HepG2 (cell line): ENCODE results near the gene ELOVL5. TPM values are rescaled to one million over a fixed set of nuclear protein-coding genes. Genes with fewer than 3 reads are reported as not detected.

ENCODE experiments used
- ATRX ChIP-seq: sonication (generic); formaldehyde crosslinking; IDR thresholded peaks from 2 replicates; pipeline ENCODE4 v1.4.0; 2020; ENCODE audit warnings: missing genetic modification reagents, borderline replicate concordance
- CBX2 ChIP-seq, 2 experiments: fragments of 200-600 bp in 1 of 2; sonication (generic); formaldehyde crosslinking in 1 of 2; IDR thresholded peaks; 2 replicates each; pipeline versions ENCODE4 v1.7.0 to v1.8.1; 2018 to 2022; ENCODE audit warnings: low read depth in 2 of 2, low read length in 1 of 2, mild to moderate bottlenecking in 1 of 2, missing genetic modification reagents in 1 of 2
- CREM ChIP-seq, 2 experiments: sonication (generic) in 1 of 2; formaldehyde crosslinking in 1 of 2; IDR thresholded peaks; 2 replicates each; pipeline versions ENCODE4 v1.4.0 to v1.6.1; 2016 to 2020; ENCODE audit warnings: antibody characterized with exemption in 1 of 2, mild to moderate bottlenecking in 1 of 2, missing genetic modification reagents in 1 of 2
- FIP1L1 ChIP-seq: fragments of 200-400 bp; formaldehyde crosslinking; IDR thresholded peaks from 2 replicates; pipeline ENCODE4 v1.6.1; 2018; ENCODE audit warnings: low read depth, mild to moderate bottlenecking, low read length, moderate library complexity, borderline replicate concordance; ENCODE audit not compliant: insufficient read depth
- HNRNPLL ChIP-seq: fragments of 200-400 bp; formaldehyde crosslinking; IDR thresholded peaks from 2 replicates; pipeline ENCODE4 v1.6.1; 2017; ENCODE audit warnings: mild to moderate bottlenecking, low read depth, low read length; ENCODE audit not compliant: poor library complexity, severe bottlenecking
- KAT7 ChIP-seq: IDR thresholded peaks from 2 replicates; pipeline ENCODE4 v1.6.1; 2018; ENCODE audit warnings: borderline replicate concordance, missing compliant biosample characterization
- NFAT5 ChIP-seq: sonication (generic); formaldehyde crosslinking; IDR thresholded peaks from 2 replicates; pipeline ENCODE4 v1.4.0; 2020; ENCODE audit warnings: missing genetic modification reagents
- PPARG ChIP-seq: conservative IDR thresholded peaks from 2 replicates; pipeline ENCODE4 v1.6.1; 2016; ENCODE audit warnings: missing biosample characterization, missing genetic modification reagents
- SAFB2 ChIP-seq: sonication (generic); formaldehyde crosslinking; IDR thresholded peaks from 2 replicates; pipeline ENCODE4 v1.5.1; 2020; ENCODE audit warnings: missing genetic modification reagents, low read depth, mild to moderate bottlenecking, borderline replicate concordance
- SIX1 ChIP-seq: sonication (generic); formaldehyde crosslinking; IDR thresholded peaks from 2 replicates; pipeline ENCODE4 v1.4.0; 2020; ENCODE audit warnings: missing genetic modification reagents, borderline replicate concordance
- YEATS2 ChIP-seq: sonication (generic); formaldehyde crosslinking; IDR thresholded peaks from 2 replicates; pipeline ENCODE4 v1.4.0; 2020; ENCODE audit warnings: missing genetic modification reagents, borderline replicate concordance
- ZMYM4 ChIP-seq: sonication (generic); formaldehyde crosslinking; IDR thresholded peaks from 2 replicates; pipeline ENCODE4 v1.8.1; 2023; ENCODE audit warnings: mild to moderate bottlenecking, missing genetic modification reagents
- ZNF34 ChIP-seq: sonication (generic); formaldehyde crosslinking; IDR thresholded peaks from 2 replicates; pipeline ENCODE4 v1.4.0; 2020; ENCODE audit warnings: mild to moderate bottlenecking, missing genetic modification reagents, borderline replicate concordance
- ZNF567 ChIP-seq: sonication (generic); formaldehyde crosslinking; IDR thresholded peaks from 2 replicates; pipeline ENCODE4 v1.8.1; 2023; ENCODE audit warnings: mild to moderate bottlenecking, missing genetic modification reagents, borderline replicate concordance
- ZNF616 ChIP-seq: sonication (generic); formaldehyde crosslinking; IDR thresholded peaks from 2 replicates; pipeline ENCODE4 v1.5.0; 2020; ENCODE audit warnings: low read depth, mild to moderate bottlenecking, missing genetic modification reagents
- ZSCAN30 ChIP-seq: sonication (generic); formaldehyde crosslinking; IDR thresholded peaks from 2 replicates; pipeline ENCODE4 v1.5.0; 2020; ENCODE audit warnings: mild to moderate bottlenecking, missing genetic modification reagents
- polyA plus RNA-seq, 8 experiments: library from polyadenylated mRNA; depleted of rRNA in 3 of 8; stranded (reverse) in 7 of 8; unstranded in 1 of 8; fragments of >200 nt; fragmentation: Illumina TruSeq in 4 of 8; extraction: Trizol in 4 of 8; gene quantifications; 2 replicates each; pipeline versions ENCODE4 v1.2.1 to v1.2.3, GENCODE V29; 2011 to 2016; ENCODE audit warnings: low read depth in 4 of 8, missing spikeins in 1 of 8, mixed read lengths in 1 of 8; ENCODE audit not compliant: insufficient read depth in 1 of 8
- total RNA-seq, 5 experiments: library from RNA; depleted of rRNA; stranded (reverse); fragments of >200 nt; fragmentation: Illumina TruSeq; extraction: Trizol; gene quantifications; 2 replicates each; pipeline ENCODE4 v1.2.3, GENCODE V29; 2016; ENCODE audit warnings: low read depth in 1 of 5
- TF ChIP-seq, protein P1 (sequence below): sonication (generic); formaldehyde crosslinking; IDR thresholded peaks from 2 replicates; pipeline ENCODE4 v1.4.0; 2020; ENCODE audit warnings: missing genetic modification reagents, borderline replicate concordance
- TF ChIP-seq, protein P2 (sequence below): sonication (generic); formaldehyde crosslinking; IDR thresholded peaks from 2 replicates; pipeline ENCODE4 v1.9.0; 2022; ENCODE audit warnings: missing genetic modification reagents, mild to moderate bottlenecking, borderline replicate concordance

The ELOVL5 gene
- total and polyA plus RNA-seq, 2 of the 13 experiments (the other 11 are each of a cell fraction or from before 2014, with no cell fraction given) = 50.1 to 72.4 TPM

DNA sequence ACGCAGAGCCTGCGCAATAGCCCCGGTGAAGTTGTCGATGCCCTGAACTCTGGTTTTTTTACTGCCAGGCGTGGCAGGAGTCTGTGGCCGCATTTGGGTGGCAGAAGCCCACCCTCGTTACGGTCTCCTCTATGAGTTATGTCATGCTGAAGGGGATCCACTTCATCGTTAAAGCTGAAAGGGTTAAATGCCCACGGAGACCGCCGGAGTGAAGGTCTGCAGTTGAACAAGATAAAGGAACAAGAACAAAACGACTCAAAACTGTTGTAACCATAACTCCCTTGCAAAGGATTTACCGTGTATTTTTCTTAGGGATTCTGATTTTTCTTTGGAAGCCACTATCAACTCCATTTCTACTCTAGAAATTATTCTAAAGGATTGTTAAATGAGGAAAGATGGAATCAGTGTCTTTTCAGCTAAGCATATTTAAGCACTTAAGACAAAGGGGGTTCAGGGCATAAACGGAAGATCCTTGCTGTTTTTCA is 501 bp upstream of the ELOVL5 start (continued):
- TF ChIP-seq NFAT5 (CRISPR knock-in tag) (0 out of 2 replicates have a peak, but pooled peaks have one; percentile 8), SIX1 (no peak), YEATS2 (CRISPR knock-in tag) (no peak), KAT7 (CRISPR knock-in tag) (no peak), ZMYM4 (CRISPR knock-in tag) (no peak), ZSCAN30 (CRISPR knock-in tag) (no peak), SAFB2 (no peak), ATRX (CRISPR knock-in tag) (no peak), FIP1L1 (no peak), ZNF34 (no peak), CBX2 (IDR thresholded peaks at IDR 0.05; ENCODE audit: low read depth, low read length) (no peak), CBX2 (CRISPR knock-in tag; IDR thresholded peaks at IDR 0.05; ENCODE audit: low read depth) (no peak), CREM (IDR thresholded peaks at IDR 0.05) (peak; percentile 22; the same call in 1 of the 2 replicates), CREM (CRISPR knock-in tag; IDR thresholded peaks at IDR 0.05) (no peak), ZNF616 (CRISPR knock-in tag) (no peak), HNRNPLL (no peak), PPARG (no peak), ZNF567 (CRISPR knock-in tag) (no peak)
- TF ChIP-seq, protein P1, sequence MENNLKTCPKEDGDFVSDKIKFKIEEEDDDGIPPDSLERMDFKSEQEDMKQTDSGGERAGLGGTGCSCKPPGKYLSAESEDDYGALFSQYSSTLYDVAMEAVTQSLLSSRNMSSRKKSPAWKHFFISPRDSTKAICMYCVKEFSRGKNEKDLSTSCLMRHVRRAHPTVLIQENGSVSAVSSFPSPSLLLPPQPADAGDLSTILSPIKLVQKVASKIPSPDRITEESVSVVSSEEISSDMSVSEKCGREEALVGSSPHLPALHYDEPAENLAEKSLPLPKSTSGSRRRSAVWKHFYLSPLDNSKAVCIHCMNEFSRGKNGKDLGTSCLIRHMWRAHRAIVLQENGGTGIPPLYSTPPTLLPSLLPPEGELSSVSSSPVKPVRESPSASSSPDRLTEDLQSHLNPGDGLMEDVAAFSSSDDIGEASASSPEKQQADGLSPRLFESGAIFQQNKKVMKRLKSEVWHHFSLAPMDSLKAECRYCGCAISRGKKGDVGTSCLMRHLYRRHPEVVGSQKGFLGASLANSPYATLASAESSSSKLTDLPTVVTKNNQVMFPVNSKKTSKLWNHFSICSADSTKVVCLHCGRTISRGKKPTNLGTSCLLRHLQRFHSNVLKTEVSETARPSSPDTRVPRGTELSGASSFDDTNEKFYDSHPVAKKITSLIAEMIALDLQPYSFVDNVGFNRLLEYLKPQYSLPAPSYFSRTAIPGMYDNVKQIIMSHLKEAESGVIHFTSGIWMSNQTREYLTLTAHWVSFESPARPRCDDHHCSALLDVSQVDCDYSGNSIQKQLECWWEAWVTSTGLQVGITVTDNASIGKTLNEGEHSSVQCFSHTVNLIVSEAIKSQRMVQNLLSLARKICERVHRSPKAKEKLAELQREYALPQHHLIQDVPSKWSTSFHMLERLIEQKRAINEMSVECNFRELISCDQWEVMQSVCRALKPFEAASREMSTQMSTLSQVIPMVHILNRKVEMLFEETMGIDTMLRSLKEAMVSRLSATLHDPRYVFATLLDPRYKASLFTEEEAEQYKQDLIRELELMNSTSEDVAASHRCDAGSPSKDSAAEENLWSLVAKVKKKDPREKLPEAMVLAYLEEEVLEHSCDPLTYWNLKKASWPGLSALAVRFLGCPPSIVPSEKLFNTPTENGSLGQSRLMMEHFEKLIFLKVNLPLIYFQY (CRISPR knock-in tag) = no peak
- TF ChIP-seq, protein P2, sequence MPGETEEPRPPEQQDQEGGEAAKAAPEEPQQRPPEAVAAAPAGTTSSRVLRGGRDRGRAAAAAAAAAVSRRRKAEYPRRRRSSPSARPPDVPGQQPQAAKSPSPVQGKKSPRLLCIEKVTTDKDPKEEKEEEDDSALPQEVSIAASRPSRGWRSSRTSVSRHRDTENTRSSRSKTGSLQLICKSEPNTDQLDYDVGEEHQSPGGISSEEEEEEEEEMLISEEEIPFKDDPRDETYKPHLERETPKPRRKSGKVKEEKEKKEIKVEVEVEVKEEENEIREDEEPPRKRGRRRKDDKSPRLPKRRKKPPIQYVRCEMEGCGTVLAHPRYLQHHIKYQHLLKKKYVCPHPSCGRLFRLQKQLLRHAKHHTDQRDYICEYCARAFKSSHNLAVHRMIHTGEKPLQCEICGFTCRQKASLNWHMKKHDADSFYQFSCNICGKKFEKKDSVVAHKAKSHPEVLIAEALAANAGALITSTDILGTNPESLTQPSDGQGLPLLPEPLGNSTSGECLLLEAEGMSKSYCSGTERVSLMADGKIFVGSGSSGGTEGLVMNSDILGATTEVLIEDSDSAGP (CRISPR knock-in tag) = no peak
